Stimulated activated naive CD4-positive, alpha-beta T cell (primary cell): ENCODE results near the gene SLC27A1.
"Not testable (repeated sequence)": the region's sequence is repeated elsewhere in the genome, so short reads cannot be mapped to it uniquely, and the experiment has no call there.

ENCODE experiments used
- DNase-seq, 6 experiments: peaks; one replicate each; lab custom pipeline; 2025; lab: John Stamatoyannopoulos, UW

SLC27A1 gene

DNA sequence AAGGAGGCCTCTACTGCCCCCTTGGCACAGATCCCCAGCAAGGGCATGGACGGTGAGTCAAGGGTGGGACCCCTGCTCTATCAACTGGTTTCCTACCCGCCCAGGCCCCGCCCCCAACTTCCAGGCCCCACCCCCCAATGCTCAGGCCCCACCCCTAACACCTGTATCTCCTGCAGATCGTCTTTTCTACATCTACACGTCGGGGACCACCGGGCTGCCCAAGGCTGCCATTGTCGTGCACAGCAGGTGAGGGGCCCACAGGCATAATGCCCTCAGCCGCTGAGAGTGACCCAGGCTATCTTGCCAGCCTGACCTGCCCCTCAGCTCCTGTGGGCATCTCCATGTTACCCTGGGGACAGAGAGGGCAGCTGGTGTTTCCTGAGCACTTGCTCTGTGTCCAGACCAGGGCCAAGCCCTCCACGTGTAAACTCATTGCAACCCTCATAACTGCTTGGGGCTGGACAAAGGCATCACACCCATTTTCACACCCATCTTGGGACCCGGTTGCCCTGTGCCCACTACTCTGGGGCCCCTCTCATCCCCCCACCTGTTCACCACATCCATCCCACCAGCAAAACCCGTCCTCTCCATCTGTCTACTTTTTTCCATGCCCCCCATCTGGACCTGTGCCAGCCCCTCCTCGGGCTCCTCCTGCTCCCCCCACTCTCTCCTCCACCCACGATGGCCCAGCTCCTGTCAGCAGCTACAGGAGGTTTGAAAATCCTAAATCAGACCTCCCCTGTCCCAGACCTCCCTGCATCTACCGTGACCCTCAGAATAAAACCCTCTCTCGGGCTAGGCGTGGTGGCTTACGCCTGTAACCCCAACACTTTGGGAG lies 17.2 kb downstream of the SLC27A1 start:
- DNase-seq = no peak

DNA sequence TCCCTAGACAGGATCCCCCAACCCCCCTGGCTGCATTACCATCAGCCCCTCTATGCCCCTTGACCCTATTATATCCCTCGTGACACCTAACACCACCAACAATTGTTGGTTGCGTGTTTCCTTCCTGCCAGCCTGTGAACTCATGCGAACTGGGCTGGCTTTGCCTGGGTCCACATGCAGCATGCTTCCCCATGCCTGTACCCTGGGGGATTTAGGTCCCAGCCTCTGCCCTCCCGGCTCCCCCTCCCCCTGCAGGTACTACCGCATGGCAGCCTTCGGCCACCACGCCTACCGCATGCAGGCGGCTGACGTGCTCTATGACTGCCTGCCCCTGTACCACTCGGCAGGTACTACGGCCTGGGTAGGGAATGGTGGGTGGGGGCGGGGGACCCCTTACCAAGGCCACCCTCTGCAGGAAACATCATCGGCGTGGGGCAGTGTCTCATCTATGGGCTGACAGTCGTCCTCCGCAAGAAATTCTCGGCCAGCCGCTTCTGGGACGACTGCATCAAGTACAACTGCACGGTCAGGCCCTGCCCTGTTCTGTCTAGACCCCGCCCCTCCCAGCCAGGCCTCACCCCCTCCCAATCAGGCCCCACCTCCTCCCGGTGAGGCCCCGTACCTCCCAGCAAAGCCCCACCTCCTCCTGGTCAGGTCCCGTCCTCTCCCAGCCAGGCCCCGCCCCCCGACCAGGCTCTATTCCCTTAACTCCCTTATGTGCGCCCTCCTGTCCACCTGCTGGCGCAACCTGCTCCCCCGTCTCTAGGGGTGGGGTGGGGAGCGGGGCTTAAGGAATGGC lies 18.5 kb downstream of the SLC27A1 start:
- DNase-seq = peak; percentile 45 to 70 (median 59)

GRCh38 chr19:17489392-17490030 lies 19.2 kb downstream of the SLC27A1 start:
- DNase-seq = no peak

GRCh38 chr19:17490411-17490810 lies 20.1 kb downstream of the SLC27A1 start:
- peak in 3 of 6 experiments; percentile 53 to 62 (median 60) for DNase-seq

GRCh38 chr19:17491287-17491686 lies 21.0 kb downstream of the SLC27A1 start:
- DNase-seq = no peak

DNA sequence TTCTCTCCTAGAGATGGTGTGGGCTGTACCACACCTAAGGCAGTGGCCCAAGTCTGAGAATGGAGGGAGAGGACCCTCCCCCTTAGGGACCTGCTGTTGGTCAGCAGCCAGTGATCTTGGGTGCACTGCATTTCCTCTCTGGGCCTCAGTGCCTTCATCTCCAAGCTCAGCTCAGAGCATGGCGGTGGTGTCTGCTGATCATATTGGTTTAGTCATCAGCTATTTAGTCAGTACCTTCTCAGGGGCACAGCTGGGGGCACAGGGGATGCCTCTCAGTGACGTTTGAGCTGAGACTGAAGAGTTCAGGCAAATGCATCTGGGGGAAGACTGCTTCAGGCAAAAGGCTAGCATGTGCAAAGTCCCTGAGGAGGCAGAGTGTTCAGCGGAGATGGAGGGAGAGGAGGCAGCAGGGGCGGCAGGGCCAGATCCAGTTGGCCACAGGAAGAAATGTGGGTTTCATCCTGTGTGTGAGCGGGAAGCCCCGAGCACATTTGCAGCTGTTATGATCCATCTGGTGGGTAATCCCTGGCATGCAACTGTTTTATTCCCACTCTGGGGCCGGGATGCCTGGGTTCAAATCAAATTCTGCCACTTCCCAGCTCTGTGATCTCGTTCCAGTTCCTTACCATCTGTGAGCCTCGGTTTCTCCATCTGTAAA lies 25.4 kb downstream of the SLC27A1 start:
- no peak for DNase-seq

GRCh38 chr19:17496337-17496997 lies 26.1 kb downstream of the SLC27A1 start:
- peak; percentile 49 to 80 (median 69) for DNase-seq

GRCh38 chr19:17497149-17497798 lies 26.9 kb downstream of the SLC27A1 start:
- DNase-seq = no peak

DNA sequence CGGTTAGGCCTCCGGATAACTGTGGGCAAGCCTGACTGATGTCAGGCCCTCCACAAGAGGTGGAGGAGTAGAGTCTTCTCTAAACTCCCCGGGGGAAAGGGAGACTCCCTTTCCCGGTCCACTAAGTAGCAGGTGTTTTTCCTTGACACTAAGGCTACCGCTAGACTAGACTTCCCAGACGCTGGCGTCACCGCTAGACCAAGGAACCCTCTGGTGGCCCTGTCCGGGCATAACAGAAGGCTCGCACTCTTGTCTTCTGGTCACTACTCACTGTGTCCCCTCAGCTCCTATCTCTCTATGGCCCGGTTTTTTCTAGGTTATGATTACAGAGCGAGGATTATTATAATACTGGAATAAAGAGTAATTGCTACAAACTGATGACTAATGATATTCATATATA lies 28.7 kb downstream of the SLC27A1 start:
- DNase-seq = not testable (repeated sequence)

GRCh38 chr19:17499648-17500446 lies 29.5 kb downstream of the SLC27A1 start:
- DNase-seq = no peak

GRCh38 chr19:17500447-17501198 lies 30.3 kb downstream of the SLC27A1 start:
- DNase-seq = no peak

GRCh38 chr19:17503240-17503639 lies 32.9 kb downstream of the SLC27A1 start:
- DNase-seq = no peak

GRCh38 chr19:17504030-17504429 lies 33.7 kb downstream of the SLC27A1 start:
- no peak for DNase-seq

- DNase-seq = no peak
These were observed 34.1 kb downstream of the SLC27A1 start for GRCh38 chr19:17504456-17504855.

DNA sequence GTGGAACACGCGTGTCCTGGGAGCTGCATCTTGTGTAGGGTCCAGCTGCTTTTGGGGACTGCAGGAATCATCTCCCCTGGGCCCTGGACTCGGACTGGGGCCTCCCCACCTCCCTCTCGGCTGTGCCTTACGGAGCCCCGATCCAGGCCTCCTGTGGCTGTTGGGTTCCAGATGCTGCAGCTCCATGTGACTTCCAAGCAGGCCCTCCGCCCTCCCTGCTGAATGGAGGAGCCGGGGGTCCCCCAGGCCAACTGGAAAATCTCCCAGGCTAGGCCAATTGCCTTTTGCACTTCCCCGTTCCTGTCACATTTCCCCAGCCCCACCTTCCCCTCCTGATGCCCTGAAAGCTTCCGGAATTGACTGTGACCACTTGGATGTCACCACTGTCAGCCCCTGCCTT lies 34.9 kb downstream of the SLC27A1 start:
- DNase-seq = no peak

GRCh38 chr19:17506745-17507144 lies 36.4 kb downstream of the SLC27A1 start:
- DNase-seq = no peak

DNA sequence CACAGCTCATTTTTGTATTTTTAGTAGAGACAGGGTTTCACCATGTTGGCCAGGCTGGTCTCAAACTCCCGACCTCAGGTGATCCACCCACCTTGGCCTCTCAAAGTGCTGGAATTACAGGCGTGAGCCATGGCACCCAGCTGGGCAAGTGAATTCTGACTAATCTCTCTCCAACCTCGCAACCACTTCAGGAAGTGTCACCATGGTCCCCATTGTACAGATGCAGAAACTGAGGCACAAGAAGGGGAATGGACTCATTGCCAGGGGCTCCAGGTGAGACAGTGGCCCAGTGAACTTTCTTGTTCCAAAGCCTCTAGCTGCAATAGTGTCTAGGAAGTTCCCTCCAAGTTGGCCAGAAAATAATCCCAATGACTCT lies 38.2 kb downstream of the SLC27A1 start:
- DNase-seq = not testable (repeated sequence)

DNA sequence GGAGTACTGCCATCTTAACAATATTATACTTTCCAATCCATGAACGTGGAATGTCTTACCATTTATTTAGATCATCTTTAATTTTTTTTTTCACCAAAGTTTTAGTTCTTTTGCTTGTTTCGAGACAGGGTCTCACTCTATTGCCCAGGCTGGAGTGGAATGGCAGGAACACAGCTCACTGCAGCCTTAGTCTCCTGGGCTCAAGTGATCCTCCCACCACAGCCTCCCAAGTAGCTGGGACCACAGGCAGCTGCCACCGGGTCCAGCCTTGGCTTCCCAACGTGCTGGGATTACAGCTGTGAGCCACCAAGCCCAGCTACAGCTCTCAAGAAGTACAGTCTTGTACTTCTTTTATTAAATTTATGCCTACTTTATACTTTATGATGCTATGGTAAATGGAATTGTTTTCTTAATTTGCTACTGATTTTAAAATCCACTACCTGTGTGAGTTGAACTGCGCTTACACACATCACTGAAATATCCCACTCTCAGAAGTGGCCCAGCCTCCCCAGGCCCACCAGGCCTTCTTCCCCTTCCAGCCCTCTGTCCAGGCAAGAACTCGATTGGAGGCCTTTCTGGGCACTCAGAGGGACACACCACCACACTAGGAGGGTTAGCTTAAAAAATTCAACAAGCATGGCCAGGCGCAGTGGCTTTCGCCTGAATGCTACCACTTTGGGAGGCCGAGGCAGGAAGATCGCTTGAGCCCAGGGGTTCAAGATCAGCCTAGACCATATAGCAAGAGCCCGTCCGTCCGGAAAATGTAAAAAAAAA lies 40.1 kb downstream of the SLC27A1 start:
- DNase-seq = no peak
